Measurements from ENCODE around the gene ATRN.

Gene ATRN

DNA sequence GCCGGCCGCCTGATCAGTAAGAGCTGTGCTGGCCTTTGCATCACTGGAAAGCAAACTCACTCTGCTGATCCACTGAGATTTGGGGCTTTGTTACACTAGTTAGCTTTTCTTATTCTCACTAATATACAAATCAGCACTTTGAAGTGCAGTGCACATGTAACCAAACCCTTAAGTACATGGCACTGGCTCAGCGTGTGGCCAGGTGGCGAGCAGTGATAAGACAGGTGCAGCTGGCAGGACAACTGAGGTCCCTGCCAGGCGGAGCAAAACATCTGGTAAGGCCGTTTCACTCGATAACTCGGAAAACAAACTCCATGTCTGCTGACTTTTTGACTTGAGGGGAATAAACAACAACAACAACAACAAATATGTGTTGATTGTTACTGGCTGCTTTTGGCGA is 181.4 kb downstream of the ATRN start:
- POLR2A ChIA-PET, result no interaction called here
- H3K4me3 ChIP-seq (ENCODE audit: low read depth, low read length), result no peak overlapping the region
- no peaks in the 10 kb centered on the region for H3K4me1 ChIP-seq (ENCODE audit: control insufficient read depth, insufficient read depth, low read length)
- H3K36me3 ChIP-seq (ENCODE audit: control insufficient read depth in 2 of 2, insufficient read depth in 1 of 2, low read length in 2 of 2), result no peaks in the 10 kb centered on the region
- CTCF ChIA-PET, result interaction anchor here (1.1 kb wide), 1 partner anchor 19 kb away, joined by 3 read pairs; no protein-coding TSS in a partner anchor
- H3K27ac ChIP-seq (ENCODE audit: extremely low read depth, low read depth, low read length), result no peak overlapping the region
- no peaks in the 10 kb centered on the region for H3K9me3 ChIP-seq (ENCODE audit: control insufficient read depth, insufficient read depth, low read depth, low read length)
- no peak for TF ChIP-seq ZNF138 (tag by site-specific recombination; IDR thresholded peaks at IDR 0.05; ENCODE audit: borderline replicate concordance)
- no peak for TF ChIP-seq ZNF701 (tag by site-specific recombination; IDR thresholded peaks at IDR 0.05)
- no peak for TF ChIP-seq ZNF707 (tag by site-specific recombination; IDR thresholded peaks at IDR 0.05)
- no peak for TF ChIP-seq SP2 (tag by site-specific recombination; IDR thresholded peaks at IDR 0.05)
- no peak for TF ChIP-seq ZNF214 (tag by site-specific recombination; IDR thresholded peaks at IDR 0.05; ENCODE audit: borderline replicate concordance)
- TF ChIP-seq, protein P1, sequence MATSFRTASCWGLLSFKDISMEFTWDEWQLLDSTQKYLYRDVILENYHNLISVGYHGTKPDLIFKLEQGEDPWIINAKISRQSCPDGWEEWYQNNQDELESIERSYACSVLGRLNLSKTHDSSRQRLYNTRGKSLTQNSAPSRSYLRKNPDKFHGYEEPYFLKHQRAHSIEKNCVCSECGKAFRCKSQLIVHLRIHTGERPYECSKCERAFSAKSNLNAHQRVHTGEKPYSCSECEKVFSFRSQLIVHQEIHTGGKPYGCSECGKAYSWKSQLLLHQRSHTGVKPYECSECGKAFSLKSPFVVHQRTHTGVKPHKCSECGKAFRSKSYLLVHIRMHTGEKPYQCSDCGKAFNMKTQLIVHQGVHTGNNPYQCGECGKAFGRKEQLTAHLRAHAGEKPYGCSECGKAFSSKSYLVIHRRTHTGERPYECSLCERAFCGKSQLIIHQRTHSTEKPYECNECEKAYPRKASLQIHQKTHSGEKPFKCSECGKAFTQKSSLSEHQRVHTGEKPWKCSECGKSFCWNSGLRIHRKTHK (tag by site-specific recombination; IDR thresholded peaks at IDR 0.05), result no peak
- TF ChIP-seq ZNF791 (tag by site-specific recombination; IDR thresholded peaks at IDR 0.05), result no peak
- TF ChIP-seq, protein P2, sequence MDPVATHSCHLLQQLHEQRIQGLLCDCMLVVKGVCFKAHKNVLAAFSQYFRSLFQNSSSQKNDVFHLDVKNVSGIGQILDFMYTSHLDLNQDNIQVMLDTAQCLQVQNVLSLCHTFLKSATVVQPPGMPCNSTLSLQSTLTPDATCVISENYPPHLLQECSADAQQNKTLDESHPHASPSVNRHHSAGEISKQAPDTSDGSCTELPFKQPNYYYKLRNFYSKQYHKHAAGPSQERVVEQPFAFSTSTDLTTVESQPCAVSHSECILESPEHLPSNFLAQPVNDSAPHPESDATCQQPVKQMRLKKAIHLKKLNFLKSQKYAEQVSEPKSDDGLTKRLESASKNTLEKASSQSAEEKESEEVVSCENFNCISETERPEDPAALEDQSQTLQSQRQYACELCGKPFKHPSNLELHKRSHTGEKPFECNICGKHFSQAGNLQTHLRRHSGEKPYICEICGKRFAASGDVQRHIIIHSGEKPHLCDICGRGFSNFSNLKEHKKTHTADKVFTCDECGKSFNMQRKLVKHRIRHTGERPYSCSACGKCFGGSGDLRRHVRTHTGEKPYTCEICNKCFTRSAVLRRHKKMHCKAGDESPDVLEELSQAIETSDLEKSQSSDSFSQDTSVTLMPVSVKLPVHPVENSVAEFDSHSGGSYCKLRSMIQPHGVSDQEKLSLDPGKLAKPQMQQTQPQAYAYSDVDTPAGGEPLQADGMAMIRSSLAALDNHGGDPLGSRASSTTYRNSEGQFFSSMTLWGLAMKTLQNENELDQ (tag by site-specific recombination; IDR thresholded peaks at IDR 0.05; ENCODE audit: low read depth), result no peak
- TF ChIP-seq, protein P3, sequence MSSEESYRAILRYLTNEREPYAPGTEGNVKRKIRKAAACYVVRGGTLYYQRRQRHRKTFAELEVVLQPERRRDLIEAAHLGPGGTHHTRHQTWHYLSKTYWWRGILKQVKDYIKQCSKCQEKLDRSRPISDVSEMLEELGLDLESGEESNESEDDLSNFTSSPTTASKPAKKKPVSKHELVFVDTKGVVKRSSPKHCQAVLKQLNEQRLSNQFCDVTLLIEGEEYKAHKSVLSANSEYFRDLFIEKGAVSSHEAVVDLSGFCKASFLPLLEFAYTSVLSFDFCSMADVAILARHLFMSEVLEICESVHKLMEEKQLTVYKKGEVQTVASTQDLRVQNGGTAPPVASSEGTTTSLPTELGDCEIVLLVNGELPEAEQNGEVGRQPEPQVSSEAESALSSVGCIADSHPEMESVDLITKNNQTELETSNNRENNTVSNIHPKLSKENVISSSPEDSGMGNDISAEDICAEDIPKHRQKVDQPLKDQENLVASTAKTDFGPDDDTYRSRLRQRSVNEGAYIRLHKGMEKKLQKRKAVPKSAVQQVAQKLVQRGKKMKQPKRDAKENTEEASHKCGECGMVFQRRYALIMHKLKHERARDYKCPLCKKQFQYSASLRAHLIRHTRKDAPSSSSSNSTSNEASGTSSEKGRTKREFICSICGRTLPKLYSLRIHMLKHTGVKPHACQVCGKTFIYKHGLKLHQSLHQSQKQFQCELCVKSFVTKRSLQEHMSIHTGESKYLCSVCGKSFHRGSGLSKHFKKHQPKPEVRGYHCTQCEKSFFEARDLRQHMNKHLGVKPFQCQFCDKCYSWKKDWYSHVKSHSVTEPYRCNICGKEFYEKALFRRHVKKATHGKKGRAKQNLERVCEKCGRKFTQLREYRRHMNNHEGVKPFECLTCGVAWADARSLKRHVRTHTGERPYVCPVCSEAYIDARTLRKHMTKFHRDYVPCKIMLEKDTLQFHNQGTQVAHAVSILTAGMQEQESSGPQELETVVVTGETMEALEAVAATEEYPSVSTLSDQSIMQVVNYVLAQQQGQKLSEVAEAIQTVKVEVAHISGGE (tag by site-specific recombination; conservative IDR thresholded peaks at IDR 0.05; ENCODE audit: low read depth), result no peak
- no peak for TF ChIP-seq PRDM1 (tag by site-specific recombination; IDR thresholded peaks at IDR 0.05)
- no peak for TF ChIP-seq ZNF792 (tag by site-specific recombination; IDR thresholded peaks at IDR 0.05)
- TF ChIP-seq ZNF426 (tag by site-specific recombination; IDR thresholded peaks at IDR 0.05), result no peak
- TF ChIP-seq ZNF2 (tag by site-specific recombination; IDR thresholded peaks at IDR 0.05), result no peak
- no peak for TF ChIP-seq ZNF501 (tag by site-specific recombination; IDR thresholded peaks at IDR 0.05)
- no peak for TF ChIP-seq WT1 (tag by site-specific recombination; IDR thresholded peaks at IDR 0.05)
- TF ChIP-seq, protein P4, sequence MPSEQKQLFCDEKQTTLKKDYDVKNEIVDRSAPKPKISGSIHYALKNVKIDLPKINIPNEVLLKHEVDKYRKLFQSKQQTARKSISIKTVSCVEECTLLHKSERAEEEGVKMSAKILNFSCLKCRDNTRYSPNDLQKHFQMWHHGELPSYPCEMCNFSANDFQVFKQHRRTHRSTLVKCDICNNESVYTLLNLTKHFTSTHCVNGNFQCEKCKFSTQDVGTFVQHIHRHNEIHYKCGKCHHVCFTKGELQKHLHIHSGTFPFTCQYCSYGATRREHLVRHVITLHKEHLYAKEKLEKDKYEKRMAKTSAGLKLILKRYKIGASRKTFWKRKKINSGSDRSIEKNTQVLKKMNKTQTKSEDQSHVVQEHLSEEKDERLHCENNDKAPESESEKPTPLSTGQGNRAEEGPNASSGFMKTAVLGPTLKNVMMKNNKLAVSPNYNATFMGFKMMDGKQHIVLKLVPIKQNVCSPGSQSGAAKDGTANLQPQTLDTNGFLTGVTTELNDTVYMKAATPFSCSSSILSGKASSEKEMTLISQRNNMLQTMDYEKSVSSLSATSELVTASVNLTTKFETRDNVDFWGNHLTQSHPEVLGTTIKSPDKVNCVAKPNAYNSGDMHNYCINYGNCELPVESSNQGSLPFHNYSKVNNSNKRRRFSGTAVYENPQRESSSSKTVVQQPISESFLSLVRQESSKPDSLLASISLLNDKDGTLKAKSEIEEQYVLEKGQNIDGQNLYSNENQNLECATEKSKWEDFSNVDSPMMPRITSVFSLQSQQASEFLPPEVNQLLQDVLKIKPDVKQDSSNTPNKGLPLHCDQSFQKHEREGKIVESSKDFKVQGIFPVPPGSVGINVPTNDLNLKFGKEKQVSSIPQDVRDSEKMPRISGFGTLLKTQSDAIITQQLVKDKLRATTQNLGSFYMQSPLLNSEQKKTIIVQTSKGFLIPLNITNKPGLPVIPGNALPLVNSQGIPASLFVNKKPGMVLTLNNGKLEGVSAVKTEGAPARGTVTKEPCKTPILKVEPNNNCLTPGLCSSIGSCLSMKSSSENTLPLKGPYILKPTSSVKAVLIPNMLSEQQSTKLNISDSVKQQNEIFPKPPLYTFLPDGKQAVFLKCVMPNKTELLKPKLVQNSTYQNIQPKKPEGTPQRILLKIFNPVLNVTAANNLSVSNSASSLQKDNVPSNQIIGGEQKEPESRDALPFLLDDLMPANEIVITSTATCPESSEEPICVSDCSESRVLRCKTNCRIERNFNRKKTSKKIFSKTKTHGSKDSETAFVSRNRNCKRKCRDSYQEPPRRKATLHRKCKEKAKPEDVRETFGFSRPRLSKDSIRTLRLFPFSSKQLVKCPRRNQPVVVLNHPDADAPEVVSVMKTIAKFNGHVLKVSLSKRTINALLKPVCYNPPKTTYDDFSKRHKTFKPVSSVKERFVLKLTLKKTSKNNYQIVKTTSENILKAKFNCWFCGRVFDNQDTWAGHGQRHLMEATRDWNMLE (tag by site-specific recombination; conservative IDR thresholded peaks at IDR 0.05; ENCODE audit: low read depth), result no peak
